ENCODE data around the gene GPR153.
A peak's percentile ranks its signal among the peaks of the same experiment; 100 is the strongest.

GPR153 gene

DNA sequence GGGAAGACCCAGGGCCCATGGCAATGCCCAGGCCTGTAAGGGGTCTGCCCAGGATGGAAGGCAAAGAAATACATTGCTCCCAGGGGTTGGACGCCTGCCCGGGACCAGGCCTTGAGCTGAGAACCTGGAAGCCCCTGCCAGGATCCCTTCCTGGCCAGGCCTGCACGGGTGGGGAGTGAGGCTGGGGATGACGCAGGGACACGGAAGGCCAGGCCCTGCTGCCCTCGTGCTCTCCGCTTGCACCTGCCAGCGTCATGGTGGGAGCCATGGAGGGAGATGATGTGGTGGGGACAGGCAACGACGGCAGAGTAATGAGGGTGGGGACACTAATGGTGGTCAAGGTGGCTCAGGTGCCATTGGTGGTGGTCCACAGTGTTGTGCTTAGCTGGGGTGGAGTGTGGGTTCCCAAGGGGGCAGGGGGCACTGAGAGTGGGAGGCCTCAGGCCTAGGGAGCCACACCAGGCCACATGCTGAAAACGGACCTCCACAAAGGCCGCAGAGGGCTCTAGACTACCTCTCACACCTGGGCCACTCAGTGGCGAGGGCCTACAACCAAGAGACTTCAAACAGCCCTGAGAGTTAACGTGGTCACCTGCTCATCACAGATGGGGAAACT, 12.6 kb downstream of the GPR153 start:
- no peak for DNase-seq (ENCODE audit: low read depth)

DNA sequence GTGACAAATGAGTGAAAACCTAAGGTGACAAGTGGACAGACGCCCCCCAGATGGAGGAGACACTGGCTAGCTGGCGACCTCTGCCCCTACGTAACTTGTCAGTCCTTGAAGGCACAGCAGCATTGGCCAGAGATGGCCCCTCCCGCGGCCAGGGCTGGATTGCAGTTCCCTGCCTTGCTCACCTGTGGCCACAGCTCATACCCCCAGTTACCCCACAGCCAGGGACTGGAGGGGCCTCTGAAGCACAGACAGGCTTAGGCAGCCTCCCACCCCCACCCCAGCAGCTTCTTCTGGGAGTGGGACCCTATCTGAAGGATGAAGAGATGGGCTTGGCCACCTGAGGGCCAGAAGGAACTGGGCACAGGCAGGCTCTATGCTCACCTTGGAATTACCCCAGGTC, 13.2 kb downstream of the GPR153 start:
- no peak for DNase-seq (ENCODE audit: low read depth)

DNA sequence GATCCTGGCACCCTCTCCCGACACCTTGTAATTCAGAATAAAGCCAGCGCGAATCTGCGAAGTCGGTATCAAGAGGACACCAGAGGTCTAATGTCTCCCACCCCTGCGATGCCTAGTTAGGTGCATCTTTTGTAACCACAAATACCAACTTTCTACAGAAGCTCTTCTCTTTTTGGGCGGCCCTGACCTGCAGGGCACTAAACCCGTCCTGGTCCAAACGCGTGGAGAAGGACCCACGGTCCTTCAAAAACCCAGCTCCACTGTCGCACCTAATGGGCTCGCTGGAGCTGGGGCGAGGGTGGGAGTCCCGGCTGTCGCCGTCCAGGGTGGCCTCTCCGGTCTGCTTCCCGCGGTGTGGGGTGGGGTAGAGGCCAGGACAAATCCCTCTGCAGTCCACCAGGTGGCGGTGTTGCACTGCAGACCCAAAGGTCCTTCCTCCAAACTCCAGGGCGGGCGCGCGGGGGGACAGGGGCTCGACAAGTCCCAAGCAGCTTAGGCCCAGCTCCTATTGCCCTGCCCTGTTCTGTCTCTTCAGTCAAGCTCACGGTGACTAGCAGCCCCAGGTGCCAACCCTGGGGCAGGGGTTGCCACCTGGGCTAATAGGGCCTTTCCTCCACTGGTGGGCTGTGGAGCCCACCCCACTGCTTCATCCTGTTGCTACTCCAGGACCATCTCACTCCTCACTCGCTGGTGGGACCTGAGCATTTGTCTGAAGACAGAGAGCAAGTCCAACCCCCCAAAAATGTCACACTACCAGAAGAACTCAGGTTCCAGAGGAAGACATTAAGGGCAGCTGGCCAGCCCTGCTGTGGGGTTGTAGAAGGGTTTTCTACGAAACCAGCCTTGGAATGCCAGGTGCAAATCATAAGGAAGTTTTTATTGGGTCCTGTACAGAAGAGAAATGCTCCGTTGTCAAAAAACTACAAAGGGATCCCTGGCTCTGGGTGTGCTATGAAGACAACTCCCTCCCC, 14.1 kb downstream of the GPR153 start:
- peak; percentile 42 for DNase-seq (ENCODE audit: low read depth)

DNA sequence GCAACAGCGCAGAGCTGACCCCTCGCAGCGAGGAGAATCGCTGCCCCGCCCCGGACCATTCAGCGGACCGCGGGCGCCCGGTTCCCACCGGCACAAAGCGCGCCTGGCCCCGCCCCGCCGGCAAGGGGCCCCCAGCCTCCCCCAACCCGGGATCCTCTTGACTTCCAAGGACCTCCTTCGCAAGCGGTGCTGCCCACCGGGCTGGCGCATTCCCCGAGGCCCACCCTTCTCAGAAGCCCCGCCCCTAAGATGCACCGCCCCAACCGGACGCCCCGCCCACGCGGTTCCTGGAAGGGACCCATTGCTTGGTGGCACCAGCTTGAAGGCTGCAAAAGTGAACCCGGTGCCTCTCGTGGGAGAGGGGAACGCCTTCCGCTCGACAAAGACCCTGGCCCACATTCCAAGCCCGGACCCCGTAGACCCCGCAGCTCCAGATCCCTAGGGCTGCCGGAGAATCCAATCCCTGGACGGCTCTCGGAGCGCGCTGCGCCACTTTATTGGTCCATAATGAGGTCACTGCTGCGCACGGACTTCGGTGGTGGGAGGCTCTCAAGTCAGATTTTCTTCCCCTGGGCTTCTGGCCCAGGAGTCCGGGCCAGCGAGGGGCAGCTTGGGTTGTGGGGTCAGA, 14.9 kb downstream of the GPR153 start:
- DNase-seq (ENCODE audit: low read depth): no peak

DNA sequence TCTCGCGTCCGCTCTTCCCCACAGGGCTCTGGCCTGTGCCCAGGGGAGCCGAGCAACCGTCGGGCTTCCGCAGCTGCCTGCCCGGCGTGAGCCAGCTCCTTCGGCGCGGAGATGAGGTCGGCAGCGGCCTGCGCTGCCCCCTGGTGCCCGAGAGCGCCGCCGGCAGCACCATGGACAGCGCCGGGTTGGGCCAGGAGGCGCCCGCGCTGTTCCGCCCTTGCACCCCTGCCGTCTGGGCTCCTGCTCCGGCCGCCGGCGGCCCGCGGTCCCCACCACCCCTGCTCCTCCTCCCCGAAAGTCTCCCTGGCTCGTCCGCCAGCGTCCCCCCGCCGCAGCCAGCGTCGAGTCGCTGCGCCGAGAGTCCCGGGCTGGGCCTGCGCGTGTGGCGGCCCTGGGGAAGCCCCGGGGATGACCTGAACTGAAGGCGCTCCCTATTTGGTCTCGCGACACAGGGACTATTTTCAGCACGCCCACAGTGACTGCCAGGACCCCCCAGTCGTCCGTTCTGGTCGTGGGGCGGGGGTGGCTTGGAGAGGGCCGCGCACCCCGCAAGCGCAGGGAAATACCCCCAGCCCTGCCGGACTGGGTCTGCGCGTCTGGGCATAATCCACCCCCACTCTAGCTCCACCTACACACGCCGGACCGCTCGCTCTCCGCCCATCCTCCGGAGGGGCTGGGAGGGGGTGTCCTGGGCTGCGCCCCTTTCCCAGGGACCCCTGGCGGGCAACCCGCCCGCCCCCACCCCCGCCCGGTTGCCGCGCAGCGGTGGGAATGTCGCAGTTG, 15.6 kb downstream of the GPR153 start:
- DNase-seq (ENCODE audit: low read depth): peak; percentile 60

DNA sequence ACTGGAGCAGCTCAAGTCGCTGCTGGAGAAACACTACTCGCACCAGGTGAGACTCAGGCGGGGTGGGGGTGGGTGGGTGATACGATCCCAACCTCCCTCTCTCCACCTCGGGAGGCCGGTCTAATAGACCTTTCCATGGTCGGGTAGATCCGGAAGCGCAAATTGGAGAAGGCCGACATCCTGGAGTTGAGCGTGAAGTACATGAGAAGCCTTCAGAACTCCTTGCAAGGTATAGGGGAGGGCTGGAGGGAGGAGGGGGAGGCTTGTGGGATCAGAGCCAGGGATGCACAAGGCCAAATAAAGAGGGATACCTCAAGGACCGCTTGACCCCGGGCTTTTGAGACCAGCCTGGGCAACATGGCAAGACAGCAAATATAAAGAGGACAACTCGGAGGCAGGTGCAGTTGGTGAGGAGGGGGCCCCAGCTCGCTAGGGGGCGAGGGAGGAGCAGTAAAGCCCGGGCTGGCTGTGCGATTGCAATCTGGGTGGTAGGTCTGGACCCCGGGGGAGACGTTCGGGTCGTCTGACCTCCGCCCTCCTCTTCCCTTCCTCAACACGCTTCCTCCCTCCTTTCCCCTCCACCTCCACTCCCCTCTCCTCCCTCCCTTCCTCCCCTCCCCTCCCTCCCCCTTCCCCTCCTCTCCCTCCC, 16.4 kb downstream of the GPR153 start:
- DNase-seq (ENCODE audit: low read depth): no peak

DNA sequence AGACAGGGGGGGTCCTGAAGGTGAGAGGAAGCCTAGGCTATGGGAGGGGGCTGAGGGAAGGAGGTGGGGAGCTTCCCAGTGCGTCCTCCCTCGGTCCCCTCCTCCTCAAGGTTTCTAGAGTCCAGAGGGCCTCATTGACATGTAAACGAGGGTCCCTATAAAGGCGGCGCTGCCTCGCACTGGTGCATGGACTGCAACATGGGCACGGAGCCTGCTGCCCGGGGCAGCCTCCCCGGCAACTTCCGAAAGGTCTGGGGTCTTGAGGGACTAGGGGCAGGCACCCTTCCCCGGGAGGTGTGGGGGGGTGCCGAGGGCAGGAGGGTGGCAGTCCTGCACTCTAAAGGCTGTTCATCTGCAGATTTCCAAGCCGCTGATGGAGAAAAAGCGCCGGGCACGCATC, 16.9 kb downstream of the GPR153 start, which contains the start of gene HES3:
Gene HES3, plus strand, starts transcription at position 187 of the 400 bp plus-strand sequence. Its CDS starts 187 bp downstream, at position 374.
- DNase-seq (ENCODE audit: low read depth): no peak

DNA sequence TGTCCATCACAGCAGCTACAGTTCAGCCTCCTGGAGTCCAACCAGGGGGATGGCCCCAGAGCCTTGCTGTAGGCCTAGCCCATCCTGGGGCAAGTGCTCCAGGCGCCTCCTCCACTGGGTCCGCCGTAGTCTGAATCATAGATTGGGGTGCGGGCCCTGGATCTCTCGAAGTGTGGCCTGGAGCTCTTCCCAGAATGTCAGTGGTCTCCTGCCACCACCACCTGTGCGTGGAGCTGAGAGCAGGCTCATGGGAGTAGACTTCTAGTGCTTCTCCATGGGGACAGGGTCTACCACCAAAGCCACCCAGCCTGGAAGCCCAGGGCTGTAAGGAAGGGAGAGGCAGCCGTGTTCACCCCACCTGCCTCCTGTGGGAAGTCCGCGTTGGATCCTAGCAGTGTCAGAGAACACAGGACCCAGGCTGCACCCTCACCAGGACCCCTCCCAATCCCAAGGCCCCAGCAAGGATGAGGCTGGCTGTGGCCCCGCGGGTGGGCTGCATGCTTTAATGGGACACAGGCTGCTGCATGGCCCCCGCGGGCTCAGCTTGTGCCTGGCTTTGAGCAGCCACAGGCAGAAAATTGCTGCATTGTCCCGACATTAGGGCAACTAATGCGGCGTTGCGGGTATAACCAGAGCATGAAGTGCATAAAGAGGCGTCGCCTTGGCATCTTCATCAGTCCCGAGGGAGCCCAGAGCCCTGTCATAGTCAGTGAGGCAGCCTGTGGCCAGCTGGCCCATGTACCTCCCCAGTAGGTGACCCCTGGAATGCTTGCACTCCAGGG, 17.7 kb downstream of the GPR153 start:
- DNase-seq (ENCODE audit: low read depth): no peak

DNA sequence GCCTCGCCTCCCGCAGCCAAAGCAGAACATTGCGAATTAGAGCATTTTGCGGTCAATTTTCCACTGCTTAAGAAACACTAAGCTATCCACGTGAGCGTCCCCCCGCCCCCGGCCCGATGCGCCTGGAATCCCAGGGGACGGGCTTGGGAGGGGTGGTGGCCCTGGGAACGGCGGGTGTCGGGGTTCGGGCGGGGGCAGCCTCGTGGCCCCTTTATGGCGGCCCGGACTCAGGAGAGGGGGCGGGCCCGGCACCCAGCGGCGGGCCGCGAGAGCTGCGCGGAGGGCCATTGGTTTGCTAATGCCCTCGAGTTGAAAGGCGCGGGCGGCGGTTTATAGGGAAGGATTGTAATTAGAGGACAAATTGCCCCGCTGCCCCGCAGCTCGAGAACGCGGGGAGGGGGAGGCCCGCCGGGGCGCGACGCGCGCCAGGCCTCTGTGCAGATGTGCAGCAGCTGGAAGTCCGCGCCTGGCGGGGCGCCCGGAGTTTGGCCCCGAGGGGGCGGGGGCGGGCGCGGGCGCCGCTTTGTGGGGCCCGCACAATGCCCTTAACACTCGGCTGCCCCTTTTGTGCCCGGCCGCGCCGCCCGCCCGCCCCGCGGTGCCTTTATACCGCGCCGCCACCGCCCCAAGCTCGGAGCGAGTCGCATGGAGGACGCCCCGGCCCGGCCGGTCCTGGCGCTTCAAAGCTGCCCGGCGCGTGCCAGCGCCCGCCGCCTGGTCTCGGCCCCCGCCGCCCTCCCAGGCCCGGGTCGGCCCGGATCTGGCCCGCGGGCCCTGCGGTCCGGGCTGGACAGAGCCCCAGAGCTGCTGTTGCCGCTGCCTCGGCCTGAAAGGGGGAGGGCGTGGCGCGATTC, 18.8 kb downstream of the GPR153 start:
- DNase-seq (ENCODE audit: low read depth): peak; percentile 31

DNA sequence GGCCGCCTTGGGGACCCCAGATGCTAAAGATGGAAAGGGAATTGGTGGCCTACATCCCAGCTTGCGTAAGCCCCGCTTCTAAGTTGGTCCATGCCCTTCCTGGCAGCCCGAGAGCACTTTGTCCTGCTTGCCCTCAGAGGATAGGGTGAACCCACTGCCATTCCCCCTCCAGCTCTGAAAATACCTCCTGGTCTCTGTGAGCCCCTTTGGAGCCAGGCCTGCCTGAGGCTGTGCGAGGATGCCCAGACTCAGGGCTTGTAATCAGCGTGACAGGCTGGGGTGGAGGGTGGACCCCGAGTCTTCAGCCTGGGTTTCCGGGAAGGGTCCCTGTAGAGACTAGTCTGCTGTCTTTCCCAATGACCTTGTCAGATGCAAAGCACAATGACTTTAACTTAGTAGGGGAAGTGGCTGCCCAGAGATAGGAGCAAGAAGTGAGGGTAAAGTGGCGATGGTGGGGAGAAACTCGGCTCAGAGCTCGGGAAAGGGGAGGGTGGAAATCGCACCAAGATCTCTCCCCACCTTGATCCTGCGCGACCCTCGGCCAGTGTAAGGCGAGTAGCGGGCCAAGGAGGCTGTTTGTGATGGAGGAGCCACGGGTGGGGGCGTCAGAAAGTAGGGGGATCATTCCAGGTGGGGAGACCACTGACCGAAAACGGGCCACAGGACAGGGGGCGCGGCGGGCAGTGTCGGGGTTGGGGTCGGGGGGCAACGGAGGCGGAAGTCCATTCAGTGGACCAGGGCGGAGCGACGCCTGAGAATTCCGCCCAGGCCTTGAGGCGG, 19.6 kb downstream of the GPR153 start:
- no peak for DNase-seq (ENCODE audit: low read depth)

DNA sequence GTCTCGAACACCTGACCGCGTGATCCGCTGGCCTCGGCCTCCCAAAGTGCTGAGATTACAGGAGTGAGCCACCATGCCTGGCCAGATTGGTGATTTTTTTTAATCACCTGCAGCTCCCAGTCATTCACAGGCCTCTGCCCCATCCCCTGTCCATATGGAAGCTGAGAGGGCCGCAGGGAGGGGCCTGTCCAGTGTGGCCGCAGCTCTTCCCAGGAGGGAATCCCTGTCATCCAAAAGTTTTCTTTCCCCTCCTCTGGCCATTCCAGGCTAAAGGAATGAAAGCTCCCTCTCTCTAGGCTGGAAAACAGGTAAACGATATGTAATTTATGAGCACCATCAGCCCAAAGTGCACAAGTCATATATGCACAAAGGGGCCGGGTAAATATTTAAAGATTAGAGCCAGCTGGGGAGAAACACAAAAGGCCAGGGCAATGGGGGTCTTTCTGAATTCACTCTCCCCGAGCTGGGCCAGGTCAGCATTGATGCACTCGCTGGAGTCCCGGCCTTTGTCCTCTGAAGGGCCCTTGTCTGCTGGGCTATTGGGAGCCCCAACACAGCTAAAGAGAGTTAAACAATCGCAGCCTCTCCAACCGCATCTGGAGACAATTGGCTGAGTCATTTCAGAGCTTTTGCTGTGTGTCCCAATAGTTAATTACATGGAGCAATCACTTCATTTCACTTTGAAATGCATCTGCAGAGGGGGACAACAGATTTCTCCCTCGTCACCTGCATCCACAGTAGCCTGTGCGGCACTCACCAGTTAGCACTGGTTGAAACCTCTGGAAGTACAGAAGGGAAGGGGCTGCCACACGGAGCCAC, 20.7 kb downstream of the GPR153 start:
- peak; percentile 55 for DNase-seq (ENCODE audit: low read depth)

DNA sequence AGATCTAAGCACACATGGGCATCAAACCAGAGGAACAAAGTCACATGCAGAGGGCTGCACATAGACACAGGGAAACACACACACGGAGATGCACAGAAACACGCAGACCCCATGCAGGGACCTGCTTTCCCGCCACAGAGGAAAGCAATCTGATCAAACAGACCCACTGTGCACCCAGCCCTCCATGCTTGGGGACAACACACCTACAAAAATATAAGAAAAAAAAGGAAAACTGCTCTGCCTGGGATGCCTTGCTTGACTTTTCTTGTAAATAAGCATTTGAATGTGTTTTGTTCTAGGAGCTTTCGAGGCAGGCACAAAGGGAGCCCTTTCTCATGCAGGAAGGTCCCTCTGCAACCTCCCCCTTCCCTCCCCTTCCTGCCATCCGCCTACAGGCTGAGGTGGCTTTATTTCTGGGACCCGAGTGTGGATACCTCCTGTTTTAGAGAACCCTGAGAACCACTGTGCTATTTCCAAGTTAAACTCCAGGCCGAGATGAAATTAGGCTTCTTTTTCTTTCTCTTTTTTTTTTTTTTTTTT, 21.6 kb downstream of the GPR153 start:
- no peak for DNase-seq (ENCODE audit: low read depth)

DNA sequence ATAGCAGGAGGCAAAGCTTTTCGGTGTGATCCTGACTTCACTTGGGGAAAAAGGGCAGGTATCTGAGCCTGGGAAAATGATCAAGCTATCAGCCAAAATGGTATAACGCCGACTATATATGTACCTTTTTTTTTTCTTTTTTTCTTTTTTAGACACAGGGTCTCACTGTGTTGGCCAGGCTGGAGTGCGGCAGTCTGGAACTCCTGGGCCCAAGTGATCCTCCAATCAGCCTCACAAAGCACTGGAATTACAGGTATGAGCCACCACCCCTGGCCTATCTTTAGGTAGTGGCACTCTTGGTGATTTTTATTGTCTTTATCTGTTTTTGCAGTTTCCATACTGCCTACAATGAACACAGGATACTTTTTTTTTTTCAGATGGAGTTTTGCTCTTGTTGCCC, 23.8 kb downstream of the GPR153 start:
- DNase-seq (ENCODE audit: low read depth): no peak

DNA sequence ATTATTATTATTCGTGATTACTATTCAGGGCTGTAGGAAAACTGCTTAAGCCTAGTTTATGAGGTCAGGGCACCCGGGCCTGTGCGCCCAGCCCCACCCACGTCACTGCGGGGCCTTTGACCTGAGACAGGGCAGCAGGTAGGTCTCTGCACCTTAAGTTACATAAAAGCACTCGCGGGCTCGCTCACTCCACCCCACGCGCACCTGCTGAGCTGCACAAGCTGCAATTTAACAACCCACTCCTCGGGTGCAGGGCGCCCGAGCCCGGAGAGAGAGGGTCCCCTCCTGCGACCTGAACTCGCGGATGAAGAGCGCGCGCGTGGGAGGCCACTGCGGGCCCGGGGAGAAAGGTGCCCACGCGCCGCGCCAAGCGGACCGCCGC, 25.6 kb downstream of the GPR153 start:
- no peak for DNase-seq (ENCODE audit: low read depth)

DNA sequence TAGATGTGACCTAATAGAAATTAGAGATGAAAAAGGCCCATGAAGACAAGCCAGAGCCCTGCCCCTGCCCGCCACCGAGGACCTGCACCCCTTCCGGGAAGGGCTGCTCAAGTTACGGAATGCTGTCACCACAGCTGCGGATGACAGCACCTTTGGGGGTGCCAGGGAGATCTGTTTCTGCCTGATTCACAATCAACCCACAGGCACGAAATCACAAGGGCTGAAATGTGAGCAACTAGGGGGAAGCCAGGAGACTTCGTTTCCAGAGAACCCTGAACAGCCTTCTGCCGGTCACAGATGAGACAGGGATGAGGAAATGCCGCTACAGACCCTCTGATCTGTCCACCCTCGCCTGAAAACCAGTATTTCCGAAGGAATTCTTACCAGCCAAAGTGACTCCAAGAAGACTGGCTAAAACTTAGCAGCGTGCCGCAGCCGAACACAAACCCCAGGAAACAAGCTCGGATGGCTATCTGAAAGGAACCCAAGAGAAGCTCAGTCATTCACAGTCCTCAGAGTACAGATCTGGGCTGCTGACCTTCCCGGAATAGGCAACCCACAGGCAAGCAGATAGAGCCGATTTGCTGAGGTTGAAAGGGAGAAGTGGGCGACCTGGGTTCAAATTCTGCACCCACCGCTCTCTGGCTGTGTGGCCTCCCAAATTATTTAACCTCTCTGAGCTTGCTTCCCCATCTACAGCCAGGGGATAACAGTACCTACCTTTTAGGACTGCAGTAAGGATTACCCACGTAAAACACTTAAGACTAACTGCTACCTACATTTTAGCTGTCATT, 26.2 kb downstream of the GPR153 start:
- DNase-seq (ENCODE audit: low read depth): peak; percentile 6

DNA sequence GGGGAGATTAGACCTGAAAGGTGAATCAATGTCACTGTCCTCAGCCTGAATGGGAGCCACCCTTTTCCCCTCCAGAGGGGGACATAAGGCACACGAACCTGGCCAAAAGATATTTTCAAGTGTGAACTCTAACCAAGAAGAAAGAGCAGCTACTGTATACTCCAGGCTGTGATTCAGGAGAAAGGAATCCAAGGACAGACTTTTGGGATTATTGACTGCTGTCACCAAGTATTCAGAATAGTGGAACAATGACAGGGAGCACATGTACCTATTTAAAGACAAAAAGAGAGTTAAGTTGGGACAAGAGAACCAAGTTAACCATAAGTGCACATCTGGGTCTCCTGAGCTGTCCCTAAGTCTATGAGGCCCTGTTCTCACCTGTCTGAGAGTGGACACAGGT, 27.5 kb downstream of the GPR153 start:
- DNase-seq (ENCODE audit: low read depth): no peak

DNA sequence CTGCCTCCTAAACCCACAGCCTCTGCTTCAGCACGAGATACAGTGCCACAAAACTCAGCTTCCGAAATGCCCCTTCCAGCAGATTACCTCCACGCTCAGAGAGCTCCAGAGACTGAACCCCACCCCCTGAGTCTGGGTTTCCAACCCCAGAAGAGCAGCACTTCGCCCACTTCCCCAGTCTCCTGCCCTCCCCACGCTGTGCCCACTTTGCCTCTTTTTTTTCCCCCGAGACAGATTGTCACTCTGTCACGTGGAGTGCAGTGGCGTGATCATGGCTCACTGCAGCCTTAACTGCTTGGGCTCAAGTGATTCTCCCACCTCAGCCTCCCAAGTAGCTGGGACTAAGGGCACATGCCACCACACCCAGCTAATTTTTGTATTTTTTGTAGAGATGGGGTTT, 35.2 kb downstream of the GPR153 start:
- DNase-seq (ENCODE audit: low read depth): no peak
